ENCODE data around the gene SLC5A9. TPM values are rescaled to one million over a fixed set of nuclear protein-coding genes. Genes with fewer than 3 reads are reported as not detected.
"Not testable (repeated sequence)": the region's sequence is repeated elsewhere in the genome, so short reads cannot be mapped to it uniquely, and the experiment has no call there.

Gene SLC5A9
- total RNA-seq, 1 experiment from 2014 or later, result not detected

DNA sequence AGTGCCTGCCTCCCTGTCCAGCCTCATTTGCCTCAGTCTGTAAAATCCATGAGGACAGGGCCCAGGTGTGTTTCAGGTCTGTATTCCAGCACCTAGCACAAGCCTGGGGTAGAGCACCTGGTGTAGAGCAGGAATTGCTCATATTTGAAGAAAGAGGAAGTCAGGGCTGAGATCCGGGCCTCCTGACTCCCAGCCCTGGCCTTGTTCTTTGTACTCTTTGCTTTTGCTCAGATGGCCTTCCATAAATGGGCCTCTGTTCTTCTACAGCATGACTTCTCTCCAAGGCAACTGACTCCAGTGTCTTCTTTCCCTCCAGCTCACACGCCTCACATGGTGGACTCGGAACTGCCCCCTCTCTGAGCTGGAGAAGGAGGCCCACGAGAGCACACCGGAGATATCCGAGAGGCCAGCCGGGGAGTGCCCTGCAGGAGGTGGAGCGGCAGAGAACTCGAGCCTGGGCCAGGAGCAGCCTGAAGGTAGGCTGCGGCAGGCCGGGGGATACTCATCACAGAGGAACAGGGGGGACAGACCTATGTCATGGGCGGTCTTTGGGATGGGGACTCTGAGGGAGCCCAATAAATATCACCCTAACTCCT is 19.7 kb downstream of the SLC5A9 start:
- DNase-seq (ENCODE audit: low read depth), result no peak

DNA sequence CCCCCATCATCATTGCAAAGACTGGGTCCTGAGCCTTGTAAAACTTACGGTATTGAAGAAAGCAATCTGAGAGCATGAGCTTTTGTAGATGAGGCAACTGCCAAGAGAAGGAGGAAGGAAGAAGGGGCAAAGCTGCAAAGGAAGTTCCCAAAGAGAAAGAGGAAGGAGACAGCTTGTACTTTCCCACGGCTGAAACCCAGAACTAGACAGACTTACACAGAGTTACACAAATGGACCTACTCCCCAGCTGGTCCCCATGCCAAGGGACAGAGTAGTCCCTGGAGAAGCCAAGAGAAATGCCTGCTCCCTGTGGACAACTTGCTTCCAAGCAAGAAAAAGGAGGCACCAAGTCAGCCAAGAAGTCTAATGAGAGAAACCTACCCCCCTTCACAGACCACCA is 22.6 kb downstream of the SLC5A9 start:
- no peak for DNase-seq (ENCODE audit: low read depth)

DNA sequence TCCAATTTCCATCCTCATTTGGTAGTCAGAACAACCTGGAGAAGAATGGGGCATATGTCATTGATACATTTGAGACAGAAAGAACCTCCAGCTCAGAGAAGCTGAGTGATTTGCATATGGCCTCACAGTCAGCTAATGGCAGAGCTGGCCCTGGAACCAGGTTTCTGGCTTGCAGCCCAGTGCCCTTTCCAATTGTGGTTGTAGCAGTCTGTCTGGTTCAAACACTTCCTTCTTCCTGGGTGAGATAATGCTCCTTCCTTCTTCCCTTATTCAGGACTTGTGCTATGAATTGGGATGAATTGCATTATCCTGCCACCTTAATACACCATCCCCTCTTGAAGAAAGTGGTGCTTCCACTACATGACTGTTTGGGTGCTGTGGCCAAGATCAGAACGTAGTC is 24.2 kb downstream of the SLC5A9 start:
- peak; percentile 39 for DNase-seq (ENCODE audit: low read depth)

DNA sequence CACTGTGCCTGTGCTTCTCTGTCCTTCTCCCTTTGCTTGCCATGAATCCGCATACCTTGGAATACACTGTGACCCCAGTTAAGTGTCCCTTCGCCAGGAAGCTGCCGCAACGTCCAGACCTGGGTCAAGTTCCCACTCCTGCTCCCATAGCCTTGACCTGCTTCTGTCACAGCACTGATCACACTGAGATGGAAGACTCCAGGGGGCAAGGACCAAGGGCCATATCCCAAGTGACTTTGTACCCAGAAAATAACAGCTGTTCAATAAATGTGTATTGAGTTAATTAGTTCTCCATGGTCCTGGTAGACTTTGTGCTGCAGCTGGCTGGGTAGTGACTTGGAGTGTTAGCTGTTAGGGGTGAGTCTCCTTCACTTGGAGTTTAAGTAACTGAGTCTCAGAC is 25.8 kb downstream of the SLC5A9 start:
- DNase-seq (ENCODE audit: low read depth), result no peak

DNA sequence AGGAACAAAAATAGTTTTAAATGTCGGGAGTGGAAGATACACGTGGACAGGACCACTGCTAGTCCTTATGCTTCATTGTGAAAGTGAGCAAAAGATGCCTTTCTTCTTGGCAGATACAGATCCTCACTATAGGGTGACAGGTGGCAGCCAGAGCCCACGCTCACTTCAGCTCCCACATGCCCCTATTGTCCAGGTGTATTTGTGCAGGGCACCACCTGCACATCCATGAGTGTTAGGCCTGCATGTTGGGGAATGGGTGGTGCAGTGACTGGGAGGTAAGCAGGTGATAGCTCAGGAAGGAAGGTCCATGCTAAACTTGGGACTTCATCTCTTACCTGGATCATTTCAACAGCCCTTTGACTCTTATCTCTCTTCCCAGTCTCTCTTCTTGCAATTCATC is 27.4 kb downstream of the SLC5A9 start:
- DNase-seq (ENCODE audit: low read depth), result no peak

DNA sequence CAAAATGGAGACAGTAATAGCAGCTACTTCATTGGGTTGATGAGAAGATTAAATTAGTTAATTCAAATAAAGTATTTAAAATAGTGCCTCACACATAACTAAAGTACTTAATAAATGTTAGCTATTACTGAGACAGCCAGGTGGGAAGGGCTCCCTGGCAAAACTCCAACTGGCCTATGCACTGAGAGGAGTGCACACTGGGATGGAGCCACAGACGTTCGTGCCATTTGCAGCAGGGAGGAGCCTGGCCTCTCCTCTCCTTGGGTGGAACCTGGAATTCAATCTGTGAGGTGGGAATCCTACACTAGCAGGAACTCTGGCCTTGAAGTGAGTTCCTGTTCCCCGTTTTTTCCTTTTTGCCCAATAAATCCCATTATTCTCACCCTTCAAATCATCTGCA is 28.1 kb downstream of the SLC5A9 start:
- DNase-seq (ENCODE audit: low read depth), result no peak

DNA sequence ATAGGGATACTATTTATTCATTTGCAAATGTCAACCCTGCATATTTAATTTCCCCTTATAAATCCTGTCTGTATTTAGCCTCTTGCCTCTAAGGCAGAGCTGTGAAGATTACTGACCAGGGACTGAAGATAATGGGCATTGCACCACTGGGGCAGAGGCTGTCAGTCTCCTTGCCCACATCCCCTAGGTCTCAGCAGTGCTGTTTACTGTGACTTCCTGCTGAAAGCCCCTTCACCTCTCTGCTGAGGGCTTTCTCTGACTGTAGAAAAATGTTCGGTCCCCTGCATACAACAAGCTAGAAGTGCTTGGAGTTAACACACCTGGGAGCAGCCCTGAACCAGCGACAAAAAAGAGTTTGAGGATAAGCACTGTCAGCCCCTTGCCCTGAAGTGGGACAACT is 28.8 kb downstream of the SLC5A9 start:
- no peak for DNase-seq (ENCODE audit: low read depth)

DNA sequence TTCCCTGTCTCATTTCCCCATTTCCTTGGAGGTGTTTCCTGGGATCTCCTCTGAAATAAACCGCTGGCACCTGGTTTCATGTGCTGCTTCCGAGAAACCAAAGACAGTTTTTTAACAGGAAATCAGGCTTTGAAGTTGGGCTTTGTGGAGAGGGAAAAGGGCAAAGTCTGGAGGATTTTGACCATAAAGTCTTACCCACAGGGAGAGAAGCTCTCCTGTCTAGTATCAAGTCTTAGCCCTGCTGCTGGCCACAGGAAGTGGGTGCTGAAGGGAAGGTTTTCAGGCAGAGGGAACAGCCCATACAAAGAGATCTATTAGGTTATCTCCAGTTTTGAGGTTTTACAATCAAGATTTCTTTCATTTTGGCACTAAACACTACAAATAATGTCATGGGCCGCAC is 29.3 kb downstream of the SLC5A9 start:
- DNase-seq (ENCODE audit: low read depth), result no peak

DNA sequence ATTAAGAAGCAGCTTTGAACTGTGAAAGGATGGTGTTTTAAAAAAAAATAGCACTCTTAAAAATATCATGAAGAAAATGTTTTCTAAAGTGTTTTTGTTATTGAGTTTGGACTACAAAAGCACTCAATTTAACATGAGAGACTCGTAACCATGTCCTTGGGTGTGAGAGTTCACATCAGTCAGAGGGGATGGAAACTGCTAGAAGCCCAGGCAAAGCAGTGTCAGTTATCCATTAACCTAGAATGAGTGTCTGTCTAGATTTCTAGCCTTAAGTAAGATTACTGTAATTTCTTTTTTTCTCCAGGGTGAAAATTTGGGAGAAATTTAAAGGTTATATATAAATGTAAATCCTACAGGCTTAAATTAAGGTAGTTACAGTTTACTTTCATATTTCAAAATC is 31.7 kb downstream of the SLC5A9 start:
- DNase-seq (ENCODE audit: low read depth), result no peak

DNA sequence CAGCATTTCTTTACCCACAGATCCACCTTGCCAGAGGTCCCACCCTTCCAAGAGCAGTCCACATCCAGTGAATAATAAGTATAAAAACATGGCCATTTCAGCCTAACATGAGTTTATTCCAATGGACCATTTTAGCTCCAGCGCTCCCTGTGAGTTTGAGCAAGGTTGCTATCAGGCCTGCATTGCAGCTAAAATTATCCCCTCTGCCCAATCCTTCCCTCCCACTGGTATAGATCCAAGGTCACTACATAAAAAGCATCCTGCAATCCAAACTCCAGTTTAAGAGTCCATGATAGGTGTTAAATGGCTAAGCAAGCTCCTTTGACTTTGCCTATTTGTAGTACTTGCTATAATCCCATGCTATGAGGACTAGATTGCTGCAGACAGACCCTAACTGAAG is 35.6 kb downstream of the SLC5A9 start:
- DNase-seq (ENCODE audit: low read depth), result no peak

DNA sequence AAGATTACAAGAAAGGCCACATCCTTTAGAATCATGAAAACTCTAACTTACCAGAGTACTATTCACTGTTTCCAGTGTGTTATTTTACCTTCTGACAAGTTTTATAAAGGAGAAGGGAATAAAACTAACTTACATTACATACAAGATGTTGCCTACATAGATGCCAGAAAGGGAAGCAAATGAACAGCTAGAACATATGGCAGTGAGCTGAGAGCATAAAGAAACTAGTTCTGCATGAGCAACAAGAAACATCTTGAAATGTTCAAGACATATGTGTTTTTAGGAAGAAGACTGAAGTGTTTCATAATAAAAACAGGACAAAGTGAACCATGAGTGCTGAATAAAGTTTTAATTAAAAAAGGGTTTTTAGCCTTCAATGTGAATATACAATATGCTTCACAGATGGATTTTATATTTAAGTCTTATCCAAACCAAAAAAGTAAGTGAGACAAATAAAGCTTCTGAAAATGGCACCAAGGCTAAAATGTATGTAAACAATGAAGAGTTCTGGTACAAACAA is 39.4 kb downstream of the SLC5A9 start:
- DNase-seq (ENCODE audit: low read depth), result no peak

DNA sequence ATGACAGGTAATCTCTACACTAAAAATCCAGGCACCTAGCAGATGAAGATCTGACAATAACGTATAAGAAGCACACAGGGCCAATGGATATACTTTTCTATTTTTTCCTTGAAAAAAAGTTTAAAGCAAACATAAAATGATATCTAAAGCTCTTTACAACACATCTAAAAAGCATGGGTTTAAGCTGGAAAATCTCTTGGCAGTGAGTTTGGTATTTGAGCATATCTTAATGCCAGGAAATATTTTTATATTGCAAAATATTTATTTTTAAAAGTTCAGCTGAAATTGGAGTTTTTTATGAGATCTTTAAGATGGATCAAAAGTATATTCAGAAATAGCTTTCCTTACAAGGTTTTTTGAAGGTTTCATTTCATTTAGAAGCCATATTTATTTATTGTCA is 40.5 kb downstream of the SLC5A9 start:
- no peak for DNase-seq (ENCODE audit: low read depth)

DNA sequence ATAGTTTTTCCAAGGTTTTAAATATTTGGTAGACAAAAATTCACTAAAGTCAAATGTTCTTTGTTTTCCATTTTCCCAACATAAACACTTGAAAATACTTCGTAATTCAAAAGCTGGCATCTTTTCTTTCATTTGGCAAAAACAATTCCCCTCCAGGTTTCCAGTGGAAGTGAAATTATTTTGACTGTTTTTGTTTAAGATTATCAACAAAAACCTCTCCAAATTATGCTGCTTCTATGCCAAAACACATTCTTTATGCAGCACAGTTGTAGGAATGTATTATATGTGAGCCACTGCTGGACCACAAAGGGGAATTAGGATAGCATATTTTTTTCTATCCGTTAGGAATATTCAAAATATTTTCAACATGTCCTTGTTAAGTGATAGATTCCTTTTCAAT is 44.1 kb downstream of the SLC5A9 start:
- DNase-seq (ENCODE audit: low read depth), result no peak

DNA sequence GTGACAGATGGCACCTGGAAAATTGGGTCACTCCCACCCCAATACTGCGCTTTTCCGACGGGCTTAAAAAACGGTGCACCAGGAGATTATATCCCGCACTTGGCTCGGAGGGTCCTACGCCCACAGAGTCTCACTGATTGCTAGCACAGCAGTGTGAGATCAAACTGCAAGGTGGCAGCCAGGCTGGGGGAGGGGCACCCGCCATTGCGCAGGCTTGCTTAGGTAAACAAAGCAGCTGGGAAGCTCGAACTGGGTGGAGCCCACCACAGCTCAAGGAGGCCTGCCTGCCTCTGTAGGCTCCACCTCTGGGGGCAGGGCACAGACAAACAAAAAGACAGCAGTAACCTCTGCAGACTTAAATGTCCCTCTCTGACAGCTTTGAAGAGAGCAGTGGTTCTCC is 54.9 kb downstream of the SLC5A9 start:
- DNase-seq (ENCODE audit: low read depth), result not testable (repeated sequence)

DNA sequence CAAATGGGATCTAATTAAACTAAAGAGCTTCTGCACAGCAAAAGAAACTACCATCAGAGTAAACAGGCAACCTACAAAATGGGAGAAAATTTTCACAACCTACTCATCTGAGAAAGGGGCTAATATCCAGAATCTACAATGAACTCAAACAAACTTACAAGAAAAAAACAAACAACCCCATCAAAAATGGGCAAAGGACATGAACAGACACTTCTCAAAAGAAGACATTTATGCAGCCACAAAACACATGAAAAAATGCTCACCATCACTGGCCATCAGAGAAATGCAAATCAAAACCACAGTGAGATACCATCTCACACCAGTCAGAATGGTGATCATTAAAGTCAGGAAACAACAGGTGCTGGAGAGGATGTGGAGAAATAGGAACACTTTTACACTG is 59.8 kb downstream of the SLC5A9 start:
- DNase-seq (ENCODE audit: low read depth), result not testable (repeated sequence)

DNA sequence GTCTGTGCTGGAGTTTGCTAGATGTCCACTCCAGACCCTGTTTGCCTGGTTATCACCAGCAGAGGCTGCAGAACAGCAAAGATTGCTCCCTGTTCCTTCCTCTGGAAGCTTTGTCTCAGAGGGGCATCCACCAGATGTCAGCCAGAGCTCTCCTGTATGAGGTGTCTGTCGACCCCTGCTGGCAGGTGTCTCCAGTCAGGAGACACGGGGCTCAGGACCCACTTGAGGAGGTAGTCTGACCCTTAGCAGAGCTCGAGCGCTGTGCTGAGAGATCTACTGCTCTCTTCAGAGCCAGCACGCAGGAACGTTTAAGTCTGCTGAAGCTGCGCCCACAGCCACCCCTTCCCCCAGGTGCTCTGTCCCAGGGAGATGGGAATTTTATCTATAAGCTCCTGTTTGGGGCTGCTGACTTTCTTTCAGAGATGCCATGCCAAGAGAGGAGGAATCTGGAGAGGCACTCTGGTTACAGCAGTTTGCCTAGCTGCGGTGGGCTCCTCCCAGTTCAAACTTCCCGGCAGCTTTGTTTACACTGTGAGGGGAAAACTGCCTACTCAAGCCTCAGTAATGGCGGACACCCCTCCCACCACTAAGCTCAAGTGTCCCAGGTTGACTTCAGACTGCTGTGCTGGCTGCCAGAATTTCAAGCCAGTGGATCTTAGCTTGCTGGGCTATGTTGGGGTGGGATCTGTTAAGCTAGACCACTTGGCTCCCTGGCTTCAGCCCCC is 62.3 kb downstream of the SLC5A9 start:
- DNase-seq (ENCODE audit: low read depth), result not testable (repeated sequence)

DNA sequence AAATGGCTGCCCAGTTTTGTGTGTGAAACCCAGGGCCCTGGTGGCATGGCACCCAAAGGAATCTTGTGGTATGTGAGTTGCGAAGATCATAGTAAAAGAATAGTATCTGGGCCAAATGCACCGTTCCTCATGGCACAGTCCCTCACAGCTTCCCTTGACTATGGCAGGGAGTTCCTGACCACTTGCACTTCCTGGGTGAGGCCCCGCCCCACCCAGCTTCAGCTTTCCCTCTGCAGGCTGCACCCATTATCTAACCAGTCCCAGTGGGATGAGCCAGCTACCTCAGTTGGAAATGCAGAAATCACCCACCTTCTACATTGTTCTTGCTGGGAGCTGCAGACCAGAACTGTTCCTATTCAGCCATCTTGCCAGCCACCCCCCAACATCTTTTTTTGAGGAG is 63.0 kb downstream of the SLC5A9 start:
- no peak for DNase-seq (ENCODE audit: low read depth)

DNA sequence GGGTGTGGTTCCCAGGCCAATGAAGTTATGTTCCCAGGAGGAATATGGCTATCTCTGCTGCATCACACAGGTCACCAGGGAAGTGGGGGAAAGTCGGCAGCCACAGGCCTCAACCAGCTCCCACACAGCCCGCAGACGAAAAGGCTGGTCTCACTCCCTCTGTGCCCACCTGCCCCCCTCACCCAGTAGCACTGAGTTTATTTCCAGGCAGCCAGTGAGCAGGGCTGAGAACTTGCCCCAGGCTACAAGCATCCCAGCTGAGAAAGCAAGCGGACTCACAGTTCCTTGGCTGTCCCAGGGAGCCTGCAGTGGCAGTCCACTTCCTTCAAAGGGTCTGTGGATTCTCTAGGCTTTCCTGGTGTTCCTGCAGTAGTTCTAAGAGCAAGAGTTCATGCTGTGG is 68.9 kb downstream of the SLC5A9 start:
- no peak for DNase-seq (ENCODE audit: low read depth)

DNA sequence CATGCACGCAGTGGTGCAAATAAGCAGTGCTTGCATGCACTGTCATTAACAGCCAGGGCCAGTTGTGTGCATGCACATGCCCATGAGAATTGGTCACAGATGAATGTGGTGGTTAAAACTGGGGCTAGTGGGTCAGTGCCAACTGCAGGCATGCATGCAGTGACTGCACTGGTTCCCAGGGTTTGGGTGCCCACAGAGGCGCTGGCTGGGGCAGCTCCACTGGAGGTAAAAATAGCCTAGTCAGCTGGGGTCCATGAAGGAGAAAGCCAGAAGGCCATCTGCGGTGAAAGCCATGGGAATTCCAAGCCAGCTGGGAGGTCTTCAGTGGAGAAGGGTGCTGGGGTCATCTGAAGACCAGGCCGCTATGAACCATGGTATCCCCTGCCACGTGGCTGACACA is 70.2 kb downstream of the SLC5A9 start:
- DNase-seq (ENCODE audit: low read depth), result no peak

DNA sequence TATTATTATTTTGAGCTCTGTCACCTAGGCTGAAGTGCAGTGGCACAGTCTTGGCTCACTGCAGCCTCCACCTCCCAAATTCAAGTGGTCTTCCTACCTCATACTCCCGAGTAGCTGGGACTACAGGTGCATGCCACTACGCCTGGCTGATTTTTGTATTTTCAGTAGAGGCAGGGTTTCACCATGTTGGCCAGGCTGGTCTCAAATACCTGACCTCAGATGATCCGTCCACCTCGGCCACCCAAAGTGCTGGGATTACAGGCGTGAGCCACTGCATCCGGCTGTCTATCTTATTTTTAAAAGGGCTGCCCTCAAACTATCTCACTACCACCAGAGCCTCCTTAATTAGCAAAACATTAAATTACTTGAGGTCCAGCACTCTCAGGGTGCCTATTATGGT is 71.6 kb downstream of the SLC5A9 start:
- DNase-seq (ENCODE audit: low read depth), result not testable (repeated sequence)

DNA sequence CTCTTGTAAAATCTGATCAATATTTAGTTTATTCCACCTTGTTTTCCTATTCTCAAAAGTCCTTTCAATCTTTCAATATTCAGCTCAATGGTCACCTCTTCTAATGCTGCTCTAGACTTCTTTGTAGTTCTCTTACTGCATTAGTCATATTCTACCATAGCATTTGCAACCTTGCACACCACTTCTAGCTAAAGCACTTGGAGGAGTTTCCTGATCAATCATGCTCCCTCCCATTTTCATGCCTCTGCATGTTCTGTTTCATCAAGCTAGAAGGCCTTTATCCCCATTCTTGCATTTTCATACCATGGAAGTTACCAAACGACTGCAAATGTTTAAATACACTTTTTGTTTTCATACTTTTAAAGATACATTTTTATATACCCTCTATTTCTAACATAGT is 72.1 kb downstream of the SLC5A9 start:
- DNase-seq (ENCODE audit: low read depth), result no peak
